Right renal pelvis (tissue), 4 donors: ENCODE measurements around the gene ZFHX3. TPM values are rescaled to one million over a fixed set of nuclear protein-coding genes. Genes with fewer than 3 reads are reported as not detected.
"Not testable (repeated sequence)": the region's sequence is repeated elsewhere in the genome, so short reads cannot be mapped to it uniquely, and the experiment has no call there.

Experiments used
- DNase-seq, 4 donors: peaks; one replicate each; pipeline ENCODE4 v3.0.0-alpha.2; 2013; ENCODE audit warnings: low read depth in 4 of 4, low spot score in 3 of 4, missing footprints in 1 of 4
- polyA plus RNA-seq, 4 donors: library from polyadenylated mRNA; unstranded; fragments of 120-200 nt; gene quantifications; one replicate each; pipeline ENCODE4 v1.2.1, GENCODE V29; 2013; ENCODE audit not compliant: insufficient read length in 4 of 4

ZFHX3 gene
- polyA plus RNA-seq, 4 donors = 18.0 to 22.2 (median 19.4) TPM

- no peak for DNase-seq
Observed at GRCh38 chr16:73006026-73006425, 41.9 kb downstream of the ZFHX3 start.

GRCh38 chr16:73002866-73003265, 45.1 kb downstream of the ZFHX3 start:
- DNase-seq = no peak

- no peak for DNase-seq
Observed at GRCh38 chr16:73000907-73001521, 46.9 kb downstream of the ZFHX3 start.

GRCh38 chr16:73000020-73000906, 47.7 kb downstream of the ZFHX3 start:
- DNase-seq = no peak

- DNase-seq = no peak
Observed at GRCh38 chr16:72999541-73000019, 48.3 kb downstream of the ZFHX3 start.

- no peak for DNase-seq
Observed at GRCh38 chr16:72997141-72997542, 50.8 kb downstream of the ZFHX3 start.

- DNase-seq = no peak
Observed at GRCh38 chr16:72996291-72997062, 51.5 kb downstream of the ZFHX3 start.

GRCh38 chr16:72995882-72996270, 52.1 kb downstream of the ZFHX3 start:
- not testable (repeated sequence) for DNase-seq

- DNase-seq = no peak
Observed at GRCh38 chr16:72995151-72995881, 52.6 kb downstream of the ZFHX3 start.

- DNase-seq = peak in 1 of 4 donors; percentile 36
Observed at GRCh38 chr16:72992142-72992601, 55.8 kb downstream of the ZFHX3 start.

- no peak for DNase-seq
Observed at GRCh38 chr16:72991644-72992043, 56.3 kb downstream of the ZFHX3 start.

- no peak for DNase-seq
Observed at GRCh38 chr16:72991211-72991610, 56.7 kb downstream of the ZFHX3 start.

GRCh38 chr16:72990571-72990970, 57.4 kb downstream of the ZFHX3 start:
- DNase-seq = no peak

- DNase-seq = no peak
Observed at GRCh38 chr16:72989579-72990551, 58.1 kb downstream of the ZFHX3 start.

- DNase-seq = not testable (repeated sequence)
Observed at GRCh38 chr16:72989203-72989578, 58.7 kb downstream of the ZFHX3 start.

- DNase-seq = no peak
Observed at GRCh38 chr16:72988569-72988968, 59.4 kb downstream of the ZFHX3 start.

- no peak for DNase-seq
Observed at GRCh38 chr16:72987480-72987901, 60.4 kb downstream of the ZFHX3 start.

- no peak for DNase-seq
Observed at GRCh38 chr16:72985995-72986394, 61.9 kb downstream of the ZFHX3 start.
